Neutrophil (primary cell): ENCODE data around the gene GRIA1.

ENCODE experiments used
- H3K27ac ChIP-seq: fragments of 200-600 bp; sonication (generic); 2 replicates; pipeline ENCODE4 v1.5.1; 2016; ENCODE audit warnings: mild to moderate bottlenecking, moderate library complexity
- H3K27me3 ChIP-seq: fragments of 200-600 bp; sonication (generic); 2 replicates; pipeline ENCODE4 v1.6.0; 2016; ENCODE audit warnings: mild to moderate bottlenecking
- H3K36me3 ChIP-seq: fragments of 200-600 bp; sonication (generic); 2 replicates; pipeline ENCODE4 v1.5.1; 2017
- H3K4me1 ChIP-seq, 2 experiments: fragments of 200-600 bp in 1 of 2; sonication (generic) in 1 of 2; 1 replicate in 1 of 2; 2 replicates in 1 of 2; pipeline versions ENCODE4 v1.5.1 to v1.6.1; 2013 to 2016; ENCODE audit warnings: low read depth in 1 of 2, low read length in 1 of 2, mild to moderate bottlenecking in 1 of 2, moderate library complexity in 1 of 2; ENCODE audit not compliant: control insufficient read depth in 1 of 2, insufficient read depth in 1 of 2
- H3K4me3 ChIP-seq, 2 experiments: fragments of 200-600 bp in 1 of 2; sonication (generic) in 1 of 2; 1 replicate in 1 of 2; 2 replicates in 1 of 2; pipeline ENCODE4 v1.5.1; 2013 to 2016; ENCODE audit warnings: low read depth in 1 of 2, low read length in 1 of 2, mild to moderate bottlenecking in 1 of 2, moderate library complexity in 1 of 2
- H3K9me3 ChIP-seq: fragments of 200-600 bp; sonication (generic); 2 replicates; pipeline ENCODE4 v1.5.1; 2016
- TF ChIP-seq, protein P1 (sequence below): fragments of 200-600 bp; sonication (generic); IDR thresholded peaks from 2 replicates; pipeline ENCODE4 v1.5.1; 2016; ENCODE audit warnings: antibody characterized with exemption

The GRIA1 gene

DNA sequence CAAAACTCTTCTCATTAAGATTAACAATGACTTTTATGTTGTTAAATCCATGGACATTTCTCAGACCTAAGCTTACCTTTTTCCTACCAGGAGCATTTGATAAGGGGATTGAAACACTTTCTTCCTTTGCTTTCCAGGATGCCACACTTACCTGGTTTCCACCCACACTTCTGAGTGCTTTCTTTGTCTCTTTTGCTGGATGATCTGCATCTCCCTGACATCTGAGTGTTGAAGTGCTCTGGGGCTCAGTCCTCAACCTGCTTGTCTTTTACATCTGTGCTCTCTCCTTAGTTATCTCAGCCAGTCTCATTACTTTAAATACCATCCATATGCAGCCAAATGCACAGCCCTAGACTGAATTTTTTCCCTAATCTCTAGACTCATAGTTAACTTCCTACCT is 22.9 kb upstream of the GRIA1 start:
- no peaks in the 10 kb centered on the region for H3K9me3 ChIP-seq
- H3K4me3 ChIP-seq = no peak overlapping the region
- H3K27ac ChIP-seq = no peak overlapping the region
- TF ChIP-seq, protein P1, sequence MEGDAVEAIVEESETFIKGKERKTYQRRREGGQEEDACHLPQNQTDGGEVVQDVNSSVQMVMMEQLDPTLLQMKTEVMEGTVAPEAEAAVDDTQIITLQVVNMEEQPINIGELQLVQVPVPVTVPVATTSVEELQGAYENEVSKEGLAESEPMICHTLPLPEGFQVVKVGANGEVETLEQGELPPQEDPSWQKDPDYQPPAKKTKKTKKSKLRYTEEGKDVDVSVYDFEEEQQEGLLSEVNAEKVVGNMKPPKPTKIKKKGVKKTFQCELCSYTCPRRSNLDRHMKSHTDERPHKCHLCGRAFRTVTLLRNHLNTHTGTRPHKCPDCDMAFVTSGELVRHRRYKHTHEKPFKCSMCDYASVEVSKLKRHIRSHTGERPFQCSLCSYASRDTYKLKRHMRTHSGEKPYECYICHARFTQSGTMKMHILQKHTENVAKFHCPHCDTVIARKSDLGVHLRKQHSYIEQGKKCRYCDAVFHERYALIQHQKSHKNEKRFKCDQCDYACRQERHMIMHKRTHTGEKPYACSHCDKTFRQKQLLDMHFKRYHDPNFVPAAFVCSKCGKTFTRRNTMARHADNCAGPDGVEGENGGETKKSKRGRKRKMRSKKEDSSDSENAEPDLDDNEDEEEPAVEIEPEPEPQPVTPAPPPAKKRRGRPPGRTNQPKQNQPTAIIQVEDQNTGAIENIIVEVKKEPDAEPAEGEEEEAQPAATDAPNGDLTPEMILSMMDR = no peak
- no peaks in the 10 kb centered on the region for H3K27me3 ChIP-seq
- H3K36me3 ChIP-seq = no peaks in the 10 kb centered on the region
- no peaks in the 10 kb centered on the region for H3K4me1 ChIP-seq

DNA sequence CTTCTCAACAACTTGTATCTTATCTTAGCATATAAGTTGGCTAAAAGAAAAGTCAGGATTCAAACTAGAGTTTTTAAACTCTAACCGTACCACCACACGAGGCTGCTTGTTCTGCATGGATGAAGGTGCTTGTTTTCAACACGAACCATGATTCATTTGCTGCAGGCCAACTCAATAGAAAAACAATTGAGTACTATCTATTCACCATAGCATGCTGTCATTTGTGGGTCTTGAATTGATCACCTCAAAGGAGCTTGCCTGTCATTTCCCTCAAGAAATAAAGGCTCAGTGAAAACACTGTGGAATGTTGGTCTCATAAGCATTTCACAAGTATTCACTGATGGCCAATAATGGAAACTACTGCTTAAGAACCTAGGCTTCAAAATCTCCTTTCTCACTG is 21.0 kb upstream of the GRIA1 start:
- no peaks in the 10 kb centered on the region for H3K36me3 ChIP-seq
- TF ChIP-seq, protein P1 = no peak
- no peaks in the 10 kb centered on the region for H3K27me3 ChIP-seq
- H3K9me3 ChIP-seq = no peaks in the 10 kb centered on the region
- no peak overlapping the region for H3K4me3 ChIP-seq
- H3K4me1 ChIP-seq = no peaks in the 10 kb centered on the region
- H3K27ac ChIP-seq = no peak overlapping the region

DNA sequence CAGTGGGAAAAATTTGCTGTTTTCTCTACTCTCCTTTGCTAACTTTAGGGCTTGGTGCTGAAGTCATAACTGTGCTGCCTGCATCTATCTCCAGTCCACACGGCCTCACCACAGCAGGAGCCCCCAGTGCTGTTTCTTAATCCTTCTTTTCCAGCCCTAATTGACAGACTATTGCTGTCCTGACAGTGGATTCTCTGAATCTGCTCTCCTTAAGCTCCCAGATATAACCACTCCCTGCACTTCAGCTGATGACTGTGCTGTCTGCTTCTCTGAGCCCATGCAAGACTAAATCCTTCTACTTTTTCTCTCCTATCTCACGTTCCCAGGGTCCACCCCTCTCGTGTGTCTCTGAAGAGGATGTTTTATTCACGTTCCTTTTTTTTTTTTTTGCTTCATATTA is 19.7 kb upstream of the GRIA1 start:
- TF ChIP-seq, protein P1 = no peak

DNA sequence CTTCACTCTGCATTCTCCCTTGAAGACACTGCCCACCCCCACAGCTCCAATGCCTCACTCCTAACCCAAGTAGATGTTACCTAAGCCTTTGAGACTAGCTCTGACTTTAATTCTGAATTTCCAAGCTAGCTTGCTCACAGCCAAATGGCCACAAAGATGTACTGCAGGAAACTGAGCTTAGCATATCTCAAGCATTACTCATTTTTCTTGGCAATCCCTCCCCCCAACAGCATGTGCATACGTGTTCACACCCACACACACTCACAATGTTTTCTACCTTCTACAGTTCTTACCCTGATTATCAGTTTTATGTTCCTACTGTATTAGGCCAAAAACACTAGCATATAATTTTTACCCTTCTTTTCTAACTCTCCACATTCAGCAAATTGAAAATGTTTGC is 13.7 kb upstream of the GRIA1 start:
- Histone ChIP-seq H3K4me1 (no peaks in the 10 kb centered on the region), H3K4me3 (no peak overlapping the region), H3K27ac (no peak overlapping the region), H3K9me3 (no peaks in the 10 kb centered on the region), H3K36me3 (no peaks in the 10 kb centered on the region), H3K27me3 (no peaks in the 10 kb centered on the region)
- TF ChIP-seq, protein P1 = no peak

More for the DNA sequence above, 19.7 kb upstream of the GRIA1 start:
- no peaks in the 10 kb centered on the region for H3K36me3 ChIP-seq
- no peaks in the 10 kb centered on the region for H3K4me1 ChIP-seq
- H3K27me3 ChIP-seq = no peaks in the 10 kb centered on the region
- H3K4me3 ChIP-seq = no peak overlapping the region
- H3K9me3 ChIP-seq = no peaks in the 10 kb centered on the region
- H3K27ac ChIP-seq = no peak overlapping the region

DNA sequence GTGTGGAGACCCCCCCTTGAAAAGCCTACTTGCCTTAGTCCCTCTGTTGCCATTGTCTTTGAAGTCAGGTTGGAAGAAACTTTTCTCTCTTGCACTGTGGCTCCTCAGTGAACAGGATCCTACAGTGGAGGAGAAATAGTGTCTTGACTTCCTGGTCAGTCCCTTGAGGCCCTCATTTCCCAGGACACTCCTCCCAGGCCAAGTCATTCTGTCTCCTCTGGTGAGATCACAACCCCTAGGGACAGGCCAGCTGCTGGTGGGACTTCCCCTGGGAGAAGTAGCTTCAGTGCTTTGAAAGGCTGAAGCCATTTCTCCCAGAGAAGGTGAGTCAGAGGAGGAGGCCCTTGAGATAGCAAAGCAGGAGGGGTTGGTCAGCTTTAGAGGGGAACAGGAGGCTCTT is 10.1 kb upstream of the GRIA1 start:
- Histone ChIP-seq H3K36me3 (no peaks in the 10 kb centered on the region), H3K9me3 (no peaks in the 10 kb centered on the region), H3K27me3 (no peaks in the 10 kb centered on the region), H3K4me3 (no peak overlapping the region), H3K4me1 (no peaks in the 10 kb centered on the region), H3K27ac (no peak overlapping the region)
- TF ChIP-seq, protein P1 = no peak

DNA sequence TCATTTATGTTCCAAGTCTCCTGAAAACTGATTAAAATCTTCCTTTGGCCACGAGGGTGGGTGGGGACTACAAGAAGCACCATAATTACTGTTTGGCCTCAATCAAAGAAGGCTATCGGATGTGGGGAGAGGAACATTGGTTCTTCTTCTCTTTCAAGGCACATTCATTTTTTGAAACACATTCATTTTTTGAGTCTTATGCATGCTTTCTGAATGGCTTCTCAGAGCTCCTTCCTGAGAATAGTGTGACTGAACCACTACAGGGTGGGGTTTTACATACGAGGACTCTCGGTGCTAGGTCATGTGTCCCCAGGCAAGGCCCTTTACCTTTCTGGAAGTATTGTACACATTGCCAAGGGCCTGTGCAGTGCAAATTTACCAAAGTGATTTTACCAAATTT is 7.0 kb upstream of the GRIA1 start:
- Histone ChIP-seq H3K9me3 (no peaks in the 10 kb centered on the region), H3K36me3 (no peaks in the 10 kb centered on the region), H3K27me3 (no peaks in the 10 kb centered on the region), H3K4me3 (no peak overlapping the region), H3K27ac (no peak overlapping the region), H3K4me1 (no peaks in the 10 kb centered on the region)
- TF ChIP-seq, protein P1 = no peak
